Lower lobe of right lung (tissue), 2 donors: ENCODE results near the gene ATP6V0A1. TPM values are rescaled to one million over a fixed set of nuclear protein-coding genes. Genes with fewer than 3 reads are reported as not detected.

ENCODE experiments used
- ATAC-seq, 2 donors: fragments of 200-7000 bp; cut with Tn5 transposase; one replicate each; pipeline ENCODE4 v1.9.1; 2020 to 2022; ENCODE audit warnings: mild to moderate bottlenecking in 2 of 2, moderate library complexity in 2 of 2
- DNase-seq: peaks from one replicate; pipeline ENCODE4 v3.0.0-alpha.2; 2020
- H3K27ac ChIP-seq: fragments of 200-600 bp; one replicate; pipeline ENCODE4 v1.8.0; 2022
- H3K27me3 ChIP-seq: fragments of 200-600 bp; one replicate; pipeline ENCODE4 v1.8.0; 2022; ENCODE audit warnings: low read depth
- H3K36me3 ChIP-seq: fragments of 200-600 bp; one replicate; pipeline ENCODE4 v1.8.0; 2022; ENCODE audit warnings: mild to moderate bottlenecking
- H3K4me1 ChIP-seq: fragments of 200-600 bp; one replicate; pipeline ENCODE4 v1.8.0; 2022
- H3K4me3 ChIP-seq: fragments of 200-600 bp; one replicate; pipeline ENCODE4 v1.8.0; 2022; ENCODE audit warnings: mild to moderate bottlenecking
- H3K9me3 ChIP-seq: fragments of 200-600 bp; one replicate; pipeline ENCODE4 v1.8.0; 2022
- intact Hi-C: fragments of 100-400 bp; cut with DNase I; formaldehyde crosslinking; loops from one replicate; pipeline ENCODE4 v1.11.0; 2022
- total RNA-seq: library from RNA; stranded (reverse); fragmentation: NEBNext Ultra II Directional; extraction: Animal tissue kit (Norgen Biotek cat#: 25700); gene quantifications from one replicate; pipeline ENCODE4 v1.2.1, GENCODE V29; 2021
- TF ChIP-seq, protein P1 (sequence below): fragments of 200-600 bp; IDR thresholded peaks from one replicate; pipeline ENCODE4 v1.8.0; 2022; ENCODE audit warnings: antibody characterized with exemption, mild to moderate bottlenecking
- donor health status: DM: no; HTN: yes; CAD: no; lungs with severe emphysema.

Gene ATP6V0A1
- total RNA-seq, 1 donor from 2014 or later, result 107 TPM

- no peak overlapping the region for H3K4me3 ChIP-seq
- H3K27me3 ChIP-seq, result no peaks in the 10 kb centered on the region
- DNase-seq, result no peak
- H3K4me1 ChIP-seq, result peaks cover 73% of the 10 kb centered on the region
- H3K9me3 ChIP-seq, result no peaks in the 10 kb centered on the region
- intact Hi-C loops, result loop anchor here (10.0 kb wide), 1 partner anchor 204 kb away; no protein-coding TSS in a partner anchor
- TF ChIP-seq, protein P1, sequence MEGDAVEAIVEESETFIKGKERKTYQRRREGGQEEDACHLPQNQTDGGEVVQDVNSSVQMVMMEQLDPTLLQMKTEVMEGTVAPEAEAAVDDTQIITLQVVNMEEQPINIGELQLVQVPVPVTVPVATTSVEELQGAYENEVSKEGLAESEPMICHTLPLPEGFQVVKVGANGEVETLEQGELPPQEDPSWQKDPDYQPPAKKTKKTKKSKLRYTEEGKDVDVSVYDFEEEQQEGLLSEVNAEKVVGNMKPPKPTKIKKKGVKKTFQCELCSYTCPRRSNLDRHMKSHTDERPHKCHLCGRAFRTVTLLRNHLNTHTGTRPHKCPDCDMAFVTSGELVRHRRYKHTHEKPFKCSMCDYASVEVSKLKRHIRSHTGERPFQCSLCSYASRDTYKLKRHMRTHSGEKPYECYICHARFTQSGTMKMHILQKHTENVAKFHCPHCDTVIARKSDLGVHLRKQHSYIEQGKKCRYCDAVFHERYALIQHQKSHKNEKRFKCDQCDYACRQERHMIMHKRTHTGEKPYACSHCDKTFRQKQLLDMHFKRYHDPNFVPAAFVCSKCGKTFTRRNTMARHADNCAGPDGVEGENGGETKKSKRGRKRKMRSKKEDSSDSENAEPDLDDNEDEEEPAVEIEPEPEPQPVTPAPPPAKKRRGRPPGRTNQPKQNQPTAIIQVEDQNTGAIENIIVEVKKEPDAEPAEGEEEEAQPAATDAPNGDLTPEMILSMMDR, result no peak
- peak; percentile 7 to 31 for ATAC-seq
- H3K27ac ChIP-seq, result peak overlapping the region; percentile 90
- H3K36me3 ChIP-seq, result peaks cover 48% of the 10 kb centered on the region
These were observed 60.3 kb downstream of the ATP6V0A1 start for GRCh38 chr17:42518755-42519545.

- H3K27me3 ChIP-seq, result no peaks in the 10 kb centered on the region
- peak overlapping the region; percentile 14 for H3K4me3 ChIP-seq
- ATAC-seq (peak; percentile 64), DNase-seq (peak; percentile 73)
- intact Hi-C loops, result loop anchor here (10.0 kb wide), 1 partner anchor 205 kb away; no protein-coding TSS in a partner anchor
- TF ChIP-seq, protein P1, result no peak
- H3K4me1 ChIP-seq, result peaks cover 73% of the 10 kb centered on the region
- H3K9me3 ChIP-seq, result no peaks in the 10 kb centered on the region
- peaks cover 39% of the 10 kb centered on the region for H3K36me3 ChIP-seq
- H3K27ac ChIP-seq, result peak overlapping the region; percentile 90
These were observed 61.1 kb downstream of the ATP6V0A1 start for GRCh38 chr17:42519546-42520491.

DNA sequence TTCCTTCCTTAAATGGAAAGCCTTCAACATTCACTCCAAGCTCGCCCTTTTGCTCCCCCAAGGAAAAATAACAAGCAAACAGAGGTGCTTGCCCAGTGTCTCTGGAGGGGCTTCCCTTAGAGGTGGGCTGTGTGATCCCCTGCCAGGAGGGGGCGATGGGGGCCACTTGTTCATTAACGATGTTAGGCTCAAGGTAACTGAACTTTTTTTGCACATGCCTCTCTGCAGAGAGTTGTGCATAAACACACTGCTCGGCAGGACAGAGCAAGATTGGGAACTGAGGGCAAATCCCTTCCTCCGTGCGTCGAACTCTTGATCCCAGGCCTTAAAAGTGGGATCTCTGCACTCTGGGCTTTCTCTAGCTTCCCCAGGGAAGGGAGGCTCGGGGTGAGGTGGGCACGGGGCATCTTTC lies 61.9 kb downstream of the ATP6V0A1 start:
- TF ChIP-seq, protein P1, result no peak
- no peaks in the 10 kb centered on the region for H3K9me3 ChIP-seq
- intact Hi-C loops, result no loop called here
- no peak overlapping the region for H3K4me3 ChIP-seq
- no peaks in the 10 kb centered on the region for H3K27me3 ChIP-seq
- no peak for ATAC-seq
- peaks cover 73% of the 10 kb centered on the region for H3K4me1 ChIP-seq
- no peak for DNase-seq
- peak overlapping the region; percentile 90 for H3K27ac ChIP-seq
- H3K36me3 ChIP-seq, result peaks cover 38% of the 10 kb centered on the region

- no peak for DNase-seq
These were observed 62.4 kb downstream of the ATP6V0A1 start for GRCh38 chr17:42521036-42521435.

More at GRCh38 chr17:42521036-42521435, 62.4 kb downstream of the ATP6V0A1 start:
- H3K4me3 ChIP-seq, result no peak overlapping the region
- TF ChIP-seq, protein P1, result no peak
- H3K36me3 ChIP-seq, result peaks cover 38% of the 10 kb centered on the region
- no peak for ATAC-seq
- H3K9me3 ChIP-seq, result no peaks in the 10 kb centered on the region
- H3K27me3 ChIP-seq, result no peaks in the 10 kb centered on the region
- intact Hi-C loops, result no loop called here
- peak overlapping the region; percentile 90 for H3K27ac ChIP-seq
- H3K4me1 ChIP-seq, result peaks cover 75% of the 10 kb centered on the region
